OCI-LY3 (cell line): ENCODE results near the gene PTPRM.

Source experiments
- H2AFZ ChIP-seq: fragments of 200-600, 300-600 bp; shearing (Covaris generic); 2 replicates; pipeline ENCODE4 v1.6.0; 2014; ENCODE audit warnings: antibody characterized with exemption, low read depth, low read length
- H3K27ac ChIP-seq: fragments of 200-600, 300-600 bp; sonication (generic); 2 replicates; pipeline ENCODE4 v1.5.1; 2014; ENCODE audit warnings: mild to moderate bottlenecking, low read length, moderate library complexity, mixed read lengths
- H3K27me3 ChIP-seq: fragments of 200-600, 300-600 bp; sonication (generic); 2 replicates; pipeline ENCODE4 v1.6.1; 2014; ENCODE audit warnings: low read depth, low read length, mixed read lengths
- H3K36me3 ChIP-seq: fragments of 200-600, 300-600 bp; sonication (generic); replicated peaks from 2 replicates; pipeline ENCODE3; 2014; ENCODE audit warnings: low read depth, low read length, mixed read lengths
- H3K4me1 ChIP-seq: fragments of 300-600, 200-600 bp; sonication (generic); 2 replicates; pipeline ENCODE4 v1.6.1; 2014; ENCODE audit warnings: low read length, mixed read lengths
- H3K4me2 ChIP-seq: fragments of 200-600, 300-600 bp; sonication (generic); 2 replicates; pipeline ENCODE4 v1.6.1; 2014; ENCODE audit warnings: low read length, mixed read lengths
- H3K4me3 ChIP-seq: fragments of 300-600, 200-600 bp; sonication (generic); 2 replicates; pipeline ENCODE4 v1.5.1; 2014; ENCODE audit warnings: antibody characterized with exemption, mild to moderate bottlenecking, low read length, moderate library complexity
- H3K79me2 ChIP-seq: fragments of 300-600, 200-600 bp; shearing (Covaris generic); 2 replicates; pipeline ENCODE4 v1.6.1; 2014; ENCODE audit warnings: mild to moderate bottlenecking, low read length, mixed read lengths
- H3K9ac ChIP-seq: fragments of 300-600, 200-600 bp; shearing (Covaris generic); 2 replicates; pipeline ENCODE4 v1.6.0; 2014; ENCODE audit warnings: mild to moderate bottlenecking, low read length, moderate library complexity
- H3K9me3 ChIP-seq: fragments of 200-600, 300-600 bp; shearing (Covaris generic); 2 replicates; pipeline ENCODE4 v1.6.1; 2014; ENCODE audit warnings: low read length, mixed read lengths; ENCODE audit not compliant: insufficient read depth
- H4K20me1 ChIP-seq: fragments of 200-600, 300-600 bp; sonication (generic); 2 replicates; pipeline ENCODE4 v1.6.1; 2016; ENCODE audit warnings: low read length, mixed read lengths; ENCODE audit not compliant: insufficient read depth
- CTCF ChIP-seq: fragments of 200-600, 300-600 bp; sonication (generic); IDR thresholded peaks from 2 replicates; pipeline ENCODE4 v1.5.1; 2014; ENCODE audit warnings: antibody characterized with exemption, low read length, low read depth
- EZH2phosphoT487 ChIP-seq: fragments of 200-600 bp; shearing (Covaris generic); IDR thresholded peaks from 2 replicates; pipeline ENCODE4 v1.6.1; 2018; ENCODE audit warnings: antibody characterized with exemption, mixed run types, low read depth

PTPRM gene

GRCh38 chr18:7726522-7726921 is 159.4 kb downstream of the PTPRM start:
- Histone ChIP-seq H3K79me2 (no peaks in the 10 kb centered on the region), H3K9ac (no peak overlapping the region), H3K27ac (no peak overlapping the region), H3K27me3 (no peaks in the 10 kb centered on the region), H2AFZ (no peak overlapping the region), H3K4me1 (no peaks in the 10 kb centered on the region), H3K36me3 (no peaks in the 10 kb centered on the region), H4K20me1 (no peaks in the 10 kb centered on the region), H3K4me3 (no peak overlapping the region), H3K4me2 (no peak overlapping the region), H3K9me3 (no peaks in the 10 kb centered on the region)
- no peak for TF ChIP-seq EZH2phosphoT487
- no peak for TF ChIP-seq CTCF

- Histone ChIP-seq H3K9me3 (no peaks in the 10 kb centered on the region), H3K36me3 (no peaks in the 10 kb centered on the region), H3K4me1 (no peaks in the 10 kb centered on the region), H3K27ac (no peak overlapping the region), H3K27me3 (no peaks in the 10 kb centered on the region), H3K4me3 (no peak overlapping the region), H3K9ac (no peak overlapping the region), H3K79me2 (no peaks in the 10 kb centered on the region), H3K4me2 (no peak overlapping the region), H2AFZ (no peak overlapping the region), H4K20me1 (no peaks in the 10 kb centered on the region)
- TF ChIP-seq CTCF (no peak), EZH2phosphoT487 (no peak)
Measured at GRCh38 chr18:7727361-7728076, 160.4 kb downstream of the PTPRM start.

GRCh38 chr18:7728297-7728696 is 161.2 kb downstream of the PTPRM start:
- Histone ChIP-seq H3K9me3 (no peaks in the 10 kb centered on the region), H3K27ac (no peak overlapping the region), H3K4me1 (no peaks in the 10 kb centered on the region), H3K36me3 (no peaks in the 10 kb centered on the region), H3K27me3 (no peaks in the 10 kb centered on the region), H3K79me2 (no peaks in the 10 kb centered on the region), H4K20me1 (no peaks in the 10 kb centered on the region), H3K4me3 (no peak overlapping the region), H3K4me2 (no peak overlapping the region), H3K9ac (no peak overlapping the region), H2AFZ (no peak overlapping the region)
- TF ChIP-seq EZH2phosphoT487 (no peak), CTCF (no peak)

- no peak overlapping the region for H3K27ac ChIP-seq
- no peak overlapping the region for H3K9ac ChIP-seq
- H3K27me3 ChIP-seq = no peaks in the 10 kb centered on the region
- no peaks in the 10 kb centered on the region for H4K20me1 ChIP-seq
- H2AFZ ChIP-seq = no peak overlapping the region
- H3K79me2 ChIP-seq = no peaks in the 10 kb centered on the region
- H3K36me3 ChIP-seq = no peaks in the 10 kb centered on the region
- no peaks in the 10 kb centered on the region for H3K9me3 ChIP-seq
- TF ChIP-seq EZH2phosphoT487 (no peak), CTCF (no peak)
- no peak overlapping the region for H3K4me3 ChIP-seq
- no peaks in the 10 kb centered on the region for H3K4me1 ChIP-seq
- no peak overlapping the region for H3K4me2 ChIP-seq
Measured at GRCh38 chr18:7729868-7730267, 162.8 kb downstream of the PTPRM start.
